H1 (cell line): ENCODE measurements around the gene BBLN. TPM values are rescaled to one million over a fixed set of nuclear protein-coding genes. Genes with fewer than 3 reads are reported as not detected.

Experiments used
- CTCF ChIA-PET: fragments of 300-600 bp; sonication (Branson Sonifier 250); formaldehyde crosslinking; loops from one replicate; lab custom pipeline; 2021; ENCODE audit not compliant: partially characterized antibody; lab: Charles Lee
- POLR2A ChIA-PET: fragments of 300-600 bp; sonication (Branson Sonifier 250); formaldehyde crosslinking; loops from one replicate; lab custom pipeline; 2021; ENCODE audit warnings: inconsistent platforms; ENCODE audit not compliant: partially characterized antibody; lab: Charles Lee
- DNase-seq, 2 experiments: peaks; one replicate each; pipeline versions ENCODE4 v3.0.0 to v3.0.0-alpha.2; 2010 to 2022; ENCODE audit warnings: low spot score in 2 of 2, low read depth in 1 of 2, mixed read lengths in 1 of 2
- FAIRE-seq: peaks from 2 replicates; lab custom pipeline; 2011; peaks lifted over from hg19 to GRCh38; lab: Jason Lieb, UNC
- H2AFZ ChIP-seq: 2 replicates; pipeline ENCODE4 v1.8.1; 2012; ENCODE audit warnings: low read length, inconsistent platforms
- H2AK5ac ChIP-seq: 2 replicates; pipeline ENCODE4 v1.6.1; 2013; ENCODE audit warnings: low read depth, low read length
- H2BK120ac ChIP-seq: replicated peaks from 2 replicates; pipeline ENCODE3; 2013; ENCODE audit warnings: low read depth, low read length, inconsistent platforms
- H2BK12ac ChIP-seq: 2 replicates; pipeline ENCODE4 v1.6.1; 2013; ENCODE audit warnings: low read depth, low read length
- H2BK15ac ChIP-seq: 2 replicates; pipeline ENCODE4 v1.6.1; 2013; ENCODE audit warnings: low read length
- H2BK20ac ChIP-seq: 2 replicates; pipeline ENCODE4 v1.6.1; 2013; ENCODE audit warnings: low read length
- H2BK5ac ChIP-seq: 2 replicates; pipeline ENCODE4 v1.6.1; 2013; ENCODE audit warnings: low read depth, low read length
- H3K14ac ChIP-seq: 2 replicates; pipeline ENCODE4 v1.6.1; 2013; ENCODE audit warnings: inconsistent platforms; ENCODE audit not compliant: insufficient read length
- H3K18ac ChIP-seq: 2 replicates; pipeline ENCODE4 v1.6.1; 2013; ENCODE audit warnings: low read length; ENCODE audit errors: extremely low read depth
- H3K23ac ChIP-seq: 2 replicates; pipeline ENCODE4 v1.6.1; 2013; ENCODE audit warnings: inconsistent platforms; ENCODE audit not compliant: insufficient read length
- H3K23me2 ChIP-seq: 2 replicates; pipeline ENCODE4 v1.6.1; 2013; ENCODE audit warnings: low read depth, low read length
- H3K27ac ChIP-seq: 2 replicates; pipeline ENCODE4 v1.6.1; 2011; ENCODE audit warnings: low read depth, low read length, inconsistent platforms
- H3K27me3 ChIP-seq, 4 experiments: replicated peaks in 1 of 4; 1 replicate in 1 of 4; 2 replicates in 3 of 4; pipeline versions ENCODE4 v1.6.1 to v1.8.1; 2011 to 2013; ENCODE audit warnings: low read length in 3 of 4, mild to moderate bottlenecking in 3 of 4, inconsistent platforms in 2 of 4, mixed read lengths in 2 of 4, moderate library complexity in 1 of 4; ENCODE audit not compliant: control insufficient read depth in 3 of 4, insufficient read depth in 3 of 4; ENCODE audit errors: extremely low read depth in 1 of 4
- H3K36me3 ChIP-seq, 4 experiments: 2 replicates each; pipeline versions ENCODE4 v1.6.1 to v1.8.1; 2011 to 2013; ENCODE audit warnings: mild to moderate bottlenecking in 4 of 4, low read length in 3 of 4, moderate library complexity in 2 of 4, control low read depth in 1 of 4, inconsistent platforms in 1 of 4; ENCODE audit not compliant: insufficient read depth in 4 of 4, control insufficient read depth in 2 of 4
- H3K4ac ChIP-seq: replicated peaks from 2 replicates; pipeline ENCODE3; 2013; ENCODE audit warnings: low read length, low read depth, mixed read lengths, inconsistent platforms; ENCODE audit not compliant: insufficient read length
- H3K4me1 ChIP-seq, 4 experiments: replicated peaks in 1 of 4; 1 replicate in 1 of 4; 2 replicates in 3 of 4; pipeline versions ENCODE4 v1.6.1 to v1.8.1; 2011 to 2013; ENCODE audit warnings: low read length in 3 of 4, inconsistent platforms in 2 of 4, mixed read lengths in 1 of 4; ENCODE audit not compliant: insufficient read depth in 4 of 4, control insufficient read depth in 3 of 4
- H3K4me2 ChIP-seq, 2 experiments: 2 replicates each; pipeline versions ENCODE4 v1.6.1 to v1.8.1; 2011 to 2013; ENCODE audit warnings: low read depth in 2 of 2, low read length in 2 of 2, control low read depth in 1 of 2, inconsistent platforms in 1 of 2, mild to moderate bottlenecking in 1 of 2; ENCODE audit not compliant: insufficient read depth in 1 of 2
- H3K4me3 ChIP-seq, 4 experiments: fragments of 200-600, 300-600 bp in 1 of 4; sonication (generic), shearing (Covaris generic), sonication (Bioruptor Twin) in 1 of 4; 2 replicates each; pipeline versions ENCODE4 v1.5.1 to v1.8.1; 2011 to 2016; ENCODE audit warnings: low read length in 4 of 4, low read depth in 3 of 4, control low read depth in 2 of 4, inconsistent platforms in 2 of 4, mild to moderate bottlenecking in 2 of 4, mixed read lengths in 1 of 4, moderate library complexity in 1 of 4; ENCODE audit not compliant: insufficient read depth in 2 of 4; ENCODE audit errors: extremely low read depth in 1 of 4
- H3K56ac ChIP-seq: replicated peaks from 2 replicates; pipeline ENCODE3; 2013; ENCODE audit warnings: low read depth, mild to moderate bottlenecking, mixed read lengths, low read length, inconsistent platforms; ENCODE audit not compliant: insufficient read length
- H3K79me1 ChIP-seq: 2 replicates; pipeline ENCODE4 v1.6.1; 2013; ENCODE audit warnings: low read depth, low read length, control low read depth
- H3K79me2 ChIP-seq, 2 experiments: 2 replicates each; pipeline versions ENCODE4 v1.6.1 to v1.8.1; 2012 to 2013; ENCODE audit warnings: low read length in 2 of 2, mild to moderate bottlenecking in 2 of 2, inconsistent platforms in 1 of 2; ENCODE audit not compliant: insufficient read depth in 2 of 2, control insufficient read depth in 1 of 2
- H3K9ac ChIP-seq, 4 experiments: replicated peaks in 1 of 4; 1 replicate in 1 of 4; 2 replicates in 3 of 4; pipeline versions ENCODE4 v1.6.1 to v1.8.1; 2011 to 2013; ENCODE audit warnings: low read depth in 3 of 4, low read length in 3 of 4, control low read depth in 2 of 4, mild to moderate bottlenecking in 2 of 4, moderate library complexity in 2 of 4, inconsistent platforms in 1 of 4; ENCODE audit errors: extremely low read depth in 1 of 4
- H3K9me3 ChIP-seq, 2 experiments: 2 replicates each; pipeline versions ENCODE4 v1.6.1 to v1.8.1; 2012 to 2013; ENCODE audit warnings: mild to moderate bottlenecking in 2 of 2, moderate library complexity in 2 of 2, control low read depth in 1 of 2, inconsistent platforms in 1 of 2, low read depth in 1 of 2, low read length in 1 of 2, mixed read lengths in 1 of 2; ENCODE audit not compliant: insufficient read depth in 2 of 2
- H4K20me1 ChIP-seq, 2 experiments: replicated peaks in 1 of 2; 2 replicates each; pipeline versions ENCODE3 to v1.8.1; 2011 to 2013; ENCODE audit warnings: inconsistent platforms in 2 of 2, low read length in 2 of 2, mild to moderate bottlenecking in 1 of 2; ENCODE audit not compliant: insufficient read depth in 2 of 2, control insufficient read depth in 1 of 2
- H4K5ac ChIP-seq: 2 replicates; pipeline ENCODE4 v1.6.1; 2013; ENCODE audit warnings: low read length, low read depth, mixed read lengths, inconsistent platforms; ENCODE audit not compliant: insufficient read length
- H4K8ac ChIP-seq: 2 replicates; pipeline ENCODE4 v1.8.0; 2013; ENCODE audit warnings: mild to moderate bottlenecking, moderate library complexity, low read length, inconsistent platforms; ENCODE audit not compliant: insufficient read depth; ENCODE audit errors: extremely low read depth
- H4K91ac ChIP-seq: replicated peaks from 2 replicates; pipeline ENCODE3; 2013; ENCODE audit warnings: low read length, mixed read lengths, inconsistent platforms; ENCODE audit not compliant: insufficient read length
- WGBS, 2 experiments: shearing (Covaris generic) in 1 of 2; methylation state at CpG; one replicate each; pipeline versions ENCODE4 v1.1.6 to v1.1.7; 2013 to 2015; ENCODE audit warnings: low lambda C conversion rate in 2 of 2, mixed read lengths in 2 of 2, inconsistent platforms in 1 of 2, low coverage in 1 of 2, missing lambda C conversion rate in 1 of 2; ENCODE audit not compliant: insufficient replicate concordance in 2 of 2, insufficient coverage in 1 of 2, insufficient read length in 1 of 2; ENCODE audit errors: extremely low coverage in 1 of 2, missing lambda C conversion rate in 1 of 2; 5-methylcytosine and 5-hydroxymethylcytosine counted together
- polyA plus RNA-seq, 7 experiments: library from polyadenylated mRNA; depleted of rRNA in 3 of 7; stranded (reverse) in 5 of 7; unstranded in 2 of 7; fragments of >200 nt in 5 of 7; fragments of 200-250 nt in 2 of 7; gene quantifications; 1 replicate in 5 of 7; 2 replicates in 1 of 7; 4 replicates in 1 of 7; pipeline versions ENCODE4 v1.2.1 to v1.2.3, GENCODE V29; 2011 to 2013; ENCODE audit warnings: missing spikeins in 2 of 7, mixed read lengths in 2 of 7
- total RNA-seq: library from RNA; stranded (reverse); fragmentation: NEBNext Ultra II Directional; extraction: Animal tissue kit (Norgen Biotek cat#: 25700); gene quantifications from 2 replicates; pipeline ENCODE4 v1.2.1, GENCODE V29; 2021

BBLN gene
- total and polyA plus RNA-seq, 2 of the 8 experiments (the other 6 are each of a cell fraction or from before 2014, with no cell fraction given) = 63.1 to 164 TPM

- DNase-seq = no peak
- H2AK5ac ChIP-seq = no peak overlapping the region
- H2BK5ac ChIP-seq = no peak overlapping the region
- H3K27ac ChIP-seq = no peak overlapping the region
- H2BK120ac ChIP-seq = no peak overlapping the region
- no peak overlapping the region for H3K18ac ChIP-seq
- H2BK12ac ChIP-seq = no peak overlapping the region
- no peak overlapping the region for H3K4me3 ChIP-seq
- no peak overlapping the region for H3K14ac ChIP-seq
- H3K9ac ChIP-seq = no peak overlapping the region
- POLR2A ChIA-PET = interaction anchor here (0.7 to 2.4 kb wide), 9 partner anchors 9 to 68 kb away, joined by 3 to 16 read pairs (median 3); partner anchors contain the start of gene BBLN
- no peak overlapping the region for H2BK15ac ChIP-seq
- H3K4me1 ChIP-seq = peaks cover 0 to 2% (median 0%) of the 10 kb centered on the region in 4 experiments; a peak in 1 of 7 replicates
- no peaks in the 10 kb centered on the region for H3K23me2 ChIP-seq
- no peak overlapping the region for H4K8ac ChIP-seq
- H4K5ac ChIP-seq = no peak overlapping the region
- H3K79me1 ChIP-seq = no peaks in the 10 kb centered on the region
- no peak overlapping the region for H2BK20ac ChIP-seq
- no peak overlapping the region for H3K23ac ChIP-seq
- H4K91ac ChIP-seq = no peak overlapping the region
- H3K56ac ChIP-seq = no peak overlapping the region
- no peaks in the 10 kb centered on the region for H3K9me3 ChIP-seq
- CTCF ChIA-PET = interaction anchor here (1.0 to 1.9 kb wide), 4 partner anchors 9 to 45 kb away, joined by 4 to 8 read pairs (median 4); no protein-coding TSS in a partner anchor
- H2AFZ ChIP-seq = no peak overlapping the region
- no peak overlapping the region for H3K4ac ChIP-seq
- peaks cover 2 to 3% of the 10 kb centered on the region in 2 experiments for H4K20me1 ChIP-seq
- H3K79me2 ChIP-seq = no peaks in the 10 kb centered on the region
- FAIRE-seq = no peak
- no peaks in the 10 kb centered on the region for H3K27me3 ChIP-seq
- no peak overlapping the region for H3K4me2 ChIP-seq
- WGBS, 2 experiments = 89% methylated on average over 8 of the region's 8 CpGs; no CpG with 5 or more reads in 1 of the 2 experiments
- H3K36me3 ChIP-seq = peaks cover 3 to 50% (median 18%) of the 10 kb centered on the region in 4 experiments
Observed at GRCh38 chr9:128169925-128170324, 9.9 kb downstream of the BBLN start.
